HCT116 (cell line): ENCODE results near the gene TEP1. TPM values are rescaled to one million over a fixed set of nuclear protein-coding genes. Genes with fewer than 3 reads are reported as not detected.

Source experiments
- ATAC-seq: fragments of 200-7000 bp; cut with Tn5 transposase; 2 replicates; pipeline ENCODE4 v1.9.1; 2020; ENCODE audit warnings: mild to moderate bottlenecking, moderate library complexity
- BruUV-seq: library from RNA; stranded (reverse); fragments of 400-500 nt; replicated peaks from 2 replicates; lab custom pipeline; 2021; lab: Mats Ljungman, UMichigan
- CTCF ChIA-PET: fragments of 300-600 bp; sonication (Branson Sonifier 250); formaldehyde crosslinking; loops from one replicate; lab custom pipeline; 2021; ENCODE audit warnings: antibody characterized with exemption; lab: Charles Lee
- POLR2A ChIA-PET: fragments of 300-600, 350-600 bp; sonication (Branson Sonifier 250); formaldehyde crosslinking; loops from one replicate; lab custom pipeline; 2021; ENCODE audit warnings: antibody characterized with exemption; lab: Charles Lee
- RAD21 ChIA-PET, 2 experiments: fragments of 300-600 bp; sonication (Branson Sonifier 250); formaldehyde crosslinking; loops; one replicate each; lab custom pipeline; 2023; ENCODE audit warnings: low total read pairs in 2 of 2; ENCODE audit not compliant: uncharacterized antibody in 2 of 2, unreplicated experiment in 2 of 2, low non-redundant PET in 1 of 2; lab: Charles Lee
- DNase-seq: peaks from one replicate; pipeline ENCODE4 v3.0.0-alpha.2; 2010; ENCODE audit warnings: low read depth, low spot score
- H2AFZ ChIP-seq: fragments of 200-600 bp; shearing (Covaris generic), sonication (generic); 2 replicates; pipeline ENCODE4 v1.6.1; 2017; ENCODE audit warnings: low read depth, mixed run types, mixed read lengths, antibody characterized with exemption, low read length; ENCODE audit not compliant: poor library complexity, severe bottlenecking
- H3K27ac ChIP-seq: 2 replicates; pipeline ENCODE4 v1.5.1; 2012; ENCODE audit warnings: low read depth, low read length
- H3K27me3 ChIP-seq: fragments of 200-600 bp; sonication (generic); 2 replicates; pipeline ENCODE4 v1.6.1; 2016; ENCODE audit warnings: mixed run types, low read length, mixed read lengths; ENCODE audit not compliant: insufficient read depth
- H3K36me3 ChIP-seq, 2 experiments: fragments of 200-500 bp in 1 of 2; fragments of 200-600 bp in 1 of 2; sonication (Bioruptor generic) in 1 of 2; sonication (generic) in 1 of 2; 2 replicates each; pipeline versions ENCODE4 v1.5.1 to v1.6.1; 2014 to 2016; ENCODE audit warnings: low read length in 2 of 2, inconsistent platforms in 1 of 2, mixed read lengths in 1 of 2, mixed run types in 1 of 2; ENCODE audit not compliant: insufficient read depth in 2 of 2, control insufficient read depth in 1 of 2
- H3K4me1 ChIP-seq, 2 experiments: fragments of 200-600 bp in 1 of 2; sonication (generic) in 1 of 2; 2 replicates each; pipeline versions ENCODE4 v1.5.1 to v1.6.1; 2012 to 2017; ENCODE audit warnings: low read length in 2 of 2, inconsistent platforms in 1 of 2, mild to moderate bottlenecking in 1 of 2, mixed read lengths in 1 of 2, mixed run types in 1 of 2, moderate library complexity in 1 of 2; ENCODE audit not compliant: insufficient read depth in 2 of 2, control insufficient read depth in 1 of 2
- H3K4me2 ChIP-seq: fragments of 200-600 bp; sonication (generic); 2 replicates; pipeline ENCODE4 v1.6.1; 2017; ENCODE audit warnings: mixed run types, low read length, mixed read lengths
- H3K4me3 ChIP-seq, 2 experiments: fragments of 200-600 bp in 1 of 2; sonication (generic) in 1 of 2; replicated peaks in 1 of 2; 2 replicates each; pipeline ENCODE4 v1.5.1; 2011 to 2016; ENCODE audit warnings: low read length in 2 of 2, control low read depth in 1 of 2, low read depth in 1 of 2, mild to moderate bottlenecking in 1 of 2, mixed read lengths in 1 of 2, mixed run types in 1 of 2
- H3K79me2 ChIP-seq: fragments of 200-600 bp; sonication (generic); 2 replicates; pipeline ENCODE4 v1.6.1; 2017; ENCODE audit warnings: mild to moderate bottlenecking, mixed run types, low read length, moderate library complexity, mixed read lengths; ENCODE audit not compliant: insufficient read depth
- H3K9ac ChIP-seq: fragments of 200-600 bp; sonication (generic); 2 replicates; pipeline ENCODE4 v1.6.1; 2016; ENCODE audit warnings: low read length, mixed read lengths
- H3K9me2 ChIP-seq: fragments of 200-600 bp; sonication (generic), shearing (Covaris generic); 2 replicates; pipeline ENCODE4 v1.6.1; 2017; ENCODE audit warnings: mixed run types, mild to moderate bottlenecking, moderate library complexity; ENCODE audit not compliant: insufficient read depth
- H3K9me3 ChIP-seq, 2 experiments: fragments of 200-500 bp in 1 of 2; fragments of 200-600 bp in 1 of 2; sonication (Bioruptor generic) in 1 of 2; sonication (generic) in 1 of 2; 2 replicates each; pipeline ENCODE4 v1.6.1; 2014 to 2017; ENCODE audit warnings: low read length in 2 of 2, mixed read lengths in 2 of 2, inconsistent platforms in 1 of 2, low read depth in 1 of 2, mild to moderate bottlenecking in 1 of 2, mixed run types in 1 of 2, moderate library complexity in 1 of 2; ENCODE audit not compliant: control insufficient read depth in 1 of 2, insufficient read depth in 1 of 2
- H4K20me1 ChIP-seq: fragments of 200-600 bp; sonication (generic), shearing (Covaris generic); 2 replicates; pipeline ENCODE4 v1.6.1; 2017; ENCODE audit warnings: mixed run types, mild to moderate bottlenecking, moderate library complexity; ENCODE audit not compliant: insufficient read depth
- CEBPB ChIP-seq: IDR thresholded peaks from 2 replicates; pipeline ENCODE4 v1.6.1; 2012; ENCODE audit warnings: low read depth
- CTCF ChIP-seq, 3 experiments: fragments of 200-600 bp in 1 of 3; sonication (generic) in 1 of 3; IDR thresholded peaks in 2 of 3; conservative IDR thresholded peaks in 1 of 3; 2 replicates each; pipeline ENCODE4 v1.5.1; 2012 to 2017; ENCODE audit warnings: low read depth in 2 of 3, low read length in 2 of 3, antibody characterized with exemption in 1 of 3, borderline replicate concordance in 1 of 3, control low read depth in 1 of 3, mild to moderate bottlenecking in 1 of 3, mixed read lengths in 1 of 3, mixed run types in 1 of 3, moderate library complexity in 1 of 3; ENCODE audit not compliant: insufficient read depth in 1 of 3
- EZH2phosphoT487 ChIP-seq: fragments of 200-600 bp; IDR thresholded peaks from 2 replicates; pipeline ENCODE4 v1.6.1; 2018; ENCODE audit warnings: antibody characterized with exemption, borderline replicate concordance
- JUND ChIP-seq: IDR thresholded peaks from 2 replicates; pipeline ENCODE4 v1.6.1; 2012
- POLR2AphosphoS5 ChIP-seq: IDR thresholded peaks from 2 replicates; pipeline ENCODE4 v1.6.1; 2011; ENCODE audit warnings: mild to moderate bottlenecking, low read depth, low read length, moderate library complexity
- TCF7L2 ChIP-seq: IDR thresholded peaks from 2 replicates; pipeline ENCODE4 v1.7.0; 2011; ENCODE audit warnings: borderline replicate concordance, inconsistent platforms; ENCODE audit not compliant: insufficient read depth, insufficient read length; ENCODE audit errors: extremely low read depth
- ZNF274 ChIP-seq: fragments of 200-500 bp; sonication (Bioruptor generic); IDR thresholded peaks from 2 replicates; pipeline ENCODE4 v1.6.1; 2014; ENCODE audit warnings: mild to moderate bottlenecking, low read depth, low read length, inconsistent platforms
- intact Hi-C: fragments of 100-400 bp; cut with micrococcal nuclease; formaldehyde crosslinking; loops from 2 replicates; pipeline ENCODE4 v1.10.0; 2022
- total RNA-seq: library from RNA; stranded (reverse); gene quantifications from one replicate; pipeline ENCODE4 v1.2.1, GENCODE V29; 2021; ENCODE audit not compliant: unreplicated experiment

TEP1 gene
- total RNA-seq, 1 experiment from 2014 or later = 22.4 TPM

DNA sequence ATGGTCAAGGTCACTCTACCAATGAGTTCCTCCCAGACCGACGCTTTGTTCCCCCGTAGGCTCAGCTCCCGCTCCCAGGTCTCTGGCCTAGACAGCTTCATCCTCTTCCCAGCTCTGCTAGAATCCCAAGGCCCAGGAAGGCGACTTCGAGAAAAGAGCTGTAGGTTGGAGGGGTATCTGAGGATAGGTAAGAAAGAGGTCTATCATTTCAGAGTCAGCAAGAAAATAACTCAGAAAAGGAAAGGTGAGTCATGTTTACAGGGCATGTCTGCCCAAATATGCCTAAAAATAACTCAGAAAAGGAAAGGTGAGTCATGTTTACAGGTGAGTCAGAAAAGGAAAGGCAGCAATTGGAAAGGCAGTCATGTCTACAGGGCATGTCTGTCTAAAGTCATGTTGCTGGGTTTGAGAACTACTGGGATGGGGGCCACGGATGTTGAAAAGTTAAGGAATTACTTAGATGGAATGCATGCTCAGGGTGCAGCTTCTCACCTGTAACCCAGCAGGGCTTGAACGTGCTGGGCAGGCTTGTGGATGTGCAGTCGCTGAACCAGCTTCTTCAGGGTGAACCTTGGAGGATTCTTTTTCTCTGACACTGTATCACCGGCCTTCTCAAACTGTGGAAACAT is 12.2 kb downstream of the TEP1 start (continued):
- TF ChIP-seq CEBPB (peak; percentile 70; the same call in 1 of the 2 replicates), ZNF274 (no peak), TCF7L2 (peak; percentile 74)

GRCh38 chr14:20400589-20400964 is 12.7 kb downstream of the TEP1 start:
- H3K4me2 ChIP-seq = peak overlapping the region; percentile 83
- H3K79me2 ChIP-seq = no peaks in the 10 kb centered on the region
- DNase-seq (no peak), ATAC-seq (peak; percentile 30)
- H3K4me3 ChIP-seq = peak overlapping the region; percentile 19 to 48
- ChIA-PET CTCF (interaction anchor here (3.1 kb wide), 1 partner anchor 15 kb away, joined by 18 read pairs; no protein-coding TSS in a partner anchor), POLR2A (interaction anchor here (2.1 kb wide), 1 partner anchor 58 kb away, joined by 13 read pairs; the partner anchor contains the start of gene PARP2)
- intact Hi-C loops = no loop called here
- no peaks in the 10 kb centered on the region for H3K9me2 ChIP-seq
- H3K4me1 ChIP-seq = peaks cover 24 to 36% of the 10 kb centered on the region in 2 experiments
- no peaks in the 10 kb centered on the region for H4K20me1 ChIP-seq
- peak overlapping the region; percentile 92 for H3K27ac ChIP-seq
- H3K36me3 ChIP-seq = peaks cover 19 to 20% of the 10 kb centered on the region in 2 experiments
- H3K9me3 ChIP-seq = no peaks in the 10 kb centered on the region
- no peaks in the 10 kb centered on the region for H3K27me3 ChIP-seq
- TF ChIP-seq CTCF (IDR thresholded peaks at IDR 0.05 in 2 of 3, conservative IDR thresholded peaks at IDR 0.05 in 1 of 3; ENCODE audit: borderline replicate concordance in 1 of 3, insufficient read depth in 1 of 3, low read depth in 2 of 3, low read length in 2 of 3) = no peak
- no peak for TF ChIP-seq EZH2phosphoT487
- no peak for TF ChIP-seq JUND
- TF ChIP-seq POLR2AphosphoS5 = no peak
- TF ChIP-seq, all 23 proteins: peak for 0
- BruUV-seq = TSS peak; percentile 33
- H3K9ac ChIP-seq = peak overlapping the region; percentile 60
- RAD21 ChIA-PET = interaction anchor here in 1 of 2 experiments (0.7 kb wide), 1 partner anchor 55 kb away, joined by 3 read pairs; the partner anchor contains the start of gene APEX1
- H2AFZ ChIP-seq = no peak overlapping the region
